ENCODE results near the gene DCT. TPM values are rescaled to one million over a fixed set of nuclear protein-coding genes. Genes with fewer than 3 reads are reported as not detected.

Gene DCT
- total RNA-seq, 1 donor from 2014 or later = not detected

DNA sequence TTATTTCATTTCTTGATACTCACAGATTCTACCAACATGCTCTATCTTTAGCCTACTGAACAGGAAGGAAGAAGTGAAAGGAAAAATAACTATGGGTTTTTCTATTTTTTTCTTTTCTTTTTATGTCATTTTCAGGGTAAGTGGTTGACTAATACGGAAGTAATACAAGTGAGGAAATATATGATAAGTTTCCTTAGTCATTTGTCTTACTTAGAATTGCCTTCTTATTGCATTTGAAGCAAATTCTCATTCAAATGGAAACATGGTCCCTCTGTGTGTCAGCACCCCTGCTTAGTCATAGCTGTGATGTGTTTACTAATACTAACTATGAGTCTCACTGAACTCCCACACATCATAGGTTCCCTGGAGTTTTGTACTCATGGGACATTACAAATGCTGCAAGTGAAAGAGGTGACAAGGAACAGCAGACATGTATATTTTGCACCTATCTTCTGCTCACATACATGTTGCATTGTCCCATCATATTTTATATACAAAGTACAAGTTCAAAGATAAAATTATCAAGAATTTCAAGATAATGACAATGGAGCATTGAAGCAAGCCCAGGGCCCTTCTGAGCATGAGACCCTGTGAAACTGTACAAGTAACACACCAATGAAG, 60.1 kb downstream of the DCT start:
- Mint-ChIP-seq H3K4me3 (no peak overlapping the region), H3K9me3 (peaks cover 8% of the 10 kb centered on the region), H3K4me1 (peaks cover 8% of the 10 kb centered on the region), H3K27ac (no peak overlapping the region), H3K27me3 (ENCODE audit: insufficient read depth, low read depth) (no peaks in the 10 kb centered on the region), H3K36me3 (no peaks in the 10 kb centered on the region)
- Histone ChIP-seq H3K79me2 (ENCODE audit: low read depth) (no peaks in the 10 kb centered on the region), H3K9me3 (ENCODE audit: low read depth) (peaks cover 3% of the 10 kb centered on the region), H4K20me1 (ENCODE audit: low read depth) (no peaks in the 10 kb centered on the region), H2AFZ (replicated peaks) (no peak overlapping the region), H3K9ac (no peak overlapping the region), H3K27me3 (no peaks in the 10 kb centered on the region), H3K4me2 (no peak overlapping the region), H3K4me1 (peaks cover 18% of the 10 kb centered on the region), H3K4me3 (no peak overlapping the region), H3K27ac (no peak overlapping the region), H3K36me3 (no peaks in the 10 kb centered on the region), H3F3A (ENCODE audit: low read depth) (peaks cover 15% of the 10 kb centered on the region)
- TF ChIP-seq EZH2phosphoT487 (IDR thresholded peaks at IDR 0.05) (no peak), EZH2 (IDR thresholded peaks at IDR 0.05) (no peak)
- TF ChIP-seq, protein P1, sequence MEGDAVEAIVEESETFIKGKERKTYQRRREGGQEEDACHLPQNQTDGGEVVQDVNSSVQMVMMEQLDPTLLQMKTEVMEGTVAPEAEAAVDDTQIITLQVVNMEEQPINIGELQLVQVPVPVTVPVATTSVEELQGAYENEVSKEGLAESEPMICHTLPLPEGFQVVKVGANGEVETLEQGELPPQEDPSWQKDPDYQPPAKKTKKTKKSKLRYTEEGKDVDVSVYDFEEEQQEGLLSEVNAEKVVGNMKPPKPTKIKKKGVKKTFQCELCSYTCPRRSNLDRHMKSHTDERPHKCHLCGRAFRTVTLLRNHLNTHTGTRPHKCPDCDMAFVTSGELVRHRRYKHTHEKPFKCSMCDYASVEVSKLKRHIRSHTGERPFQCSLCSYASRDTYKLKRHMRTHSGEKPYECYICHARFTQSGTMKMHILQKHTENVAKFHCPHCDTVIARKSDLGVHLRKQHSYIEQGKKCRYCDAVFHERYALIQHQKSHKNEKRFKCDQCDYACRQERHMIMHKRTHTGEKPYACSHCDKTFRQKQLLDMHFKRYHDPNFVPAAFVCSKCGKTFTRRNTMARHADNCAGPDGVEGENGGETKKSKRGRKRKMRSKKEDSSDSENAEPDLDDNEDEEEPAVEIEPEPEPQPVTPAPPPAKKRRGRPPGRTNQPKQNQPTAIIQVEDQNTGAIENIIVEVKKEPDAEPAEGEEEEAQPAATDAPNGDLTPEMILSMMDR (IDR thresholded peaks at IDR 0.05) = no peak
- no peak for DNase-seq (ENCODE audit: low spot score)

DNA sequence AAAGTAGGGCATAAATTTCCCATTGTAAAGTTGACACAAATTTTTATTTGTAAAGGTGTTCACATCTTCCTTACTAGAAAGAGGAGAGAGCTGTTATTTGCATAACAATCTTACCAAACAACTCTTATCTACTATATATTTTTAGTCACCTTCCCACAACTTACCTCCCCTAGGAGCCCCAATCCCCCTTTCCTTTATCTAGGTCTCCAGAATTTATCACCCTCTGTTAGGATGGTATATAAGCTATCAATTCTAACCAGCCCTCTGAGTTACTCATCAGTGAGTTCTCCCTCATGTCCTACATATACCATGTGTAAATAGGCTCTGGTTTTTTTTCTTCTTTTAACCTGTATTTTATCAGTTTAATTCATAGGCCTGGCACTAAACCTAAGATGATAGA, 62.2 kb downstream of the DCT start:
- Histone ChIP-seq H3K4me3 (no peak overlapping the region), H3K27me3 (no peaks in the 10 kb centered on the region), H4K20me1 (ENCODE audit: low read depth) (no peaks in the 10 kb centered on the region), H3K79me2 (ENCODE audit: low read depth) (no peaks in the 10 kb centered on the region), H2AFZ (replicated peaks) (no peak overlapping the region), H3F3A (ENCODE audit: low read depth) (peaks cover 15% of the 10 kb centered on the region), H3K4me1 (peaks cover 22% of the 10 kb centered on the region), H3K36me3 (no peaks in the 10 kb centered on the region), H3K9ac (no peak overlapping the region), H3K9me3 (ENCODE audit: low read depth) (peaks cover 3% of the 10 kb centered on the region), H3K4me2 (no peak overlapping the region), H3K27ac (no peak overlapping the region)
- no peak for DNase-seq (ENCODE audit: low spot score)
- TF ChIP-seq EZH2phosphoT487 (IDR thresholded peaks at IDR 0.05) (no peak), EZH2 (IDR thresholded peaks at IDR 0.05) (no peak)
- TF ChIP-seq, protein P1 (IDR thresholded peaks at IDR 0.05) = no peak
- Mint-ChIP-seq H3K27ac (no peak overlapping the region), H3K4me1 (peaks cover 15% of the 10 kb centered on the region), H3K9me3 (peaks cover 8% of the 10 kb centered on the region), H3K27me3 (ENCODE audit: insufficient read depth, low read depth) (no peaks in the 10 kb centered on the region), H3K36me3 (no peaks in the 10 kb centered on the region), H3K4me3 (no peak overlapping the region)

DNA sequence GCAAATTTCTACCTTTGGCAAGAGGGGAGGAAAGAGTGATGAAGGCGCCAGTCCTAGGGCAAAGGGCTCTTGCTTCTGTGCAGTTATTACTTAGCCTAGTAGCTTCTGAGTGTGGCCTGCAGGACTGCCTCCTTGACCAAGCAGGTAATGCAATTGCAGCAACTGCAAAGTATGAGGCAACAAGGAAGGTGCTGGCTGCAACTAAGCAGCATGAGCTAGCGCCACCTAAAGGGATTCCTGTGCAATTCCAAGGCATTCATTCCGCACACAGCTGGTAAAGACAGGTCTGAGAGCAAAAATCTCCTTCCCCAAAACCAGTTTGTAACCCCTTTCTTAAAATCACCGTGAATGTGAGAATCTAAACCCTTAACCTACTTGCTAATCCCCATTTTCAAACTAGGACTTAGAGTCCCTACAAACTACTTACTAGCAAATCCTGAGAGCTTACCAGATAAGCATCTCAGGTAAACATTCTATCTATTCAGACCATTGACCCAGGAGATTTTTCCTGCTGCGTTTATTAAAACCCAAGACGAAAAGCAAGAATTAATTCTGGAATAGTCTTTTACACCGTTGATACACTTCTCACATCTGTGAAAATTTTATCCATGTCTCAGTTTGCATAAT, 62.9 kb downstream of the DCT start:
- H3K27ac ChIP-seq = peak overlapping the region; percentile 26
- H3F3A ChIP-seq (ENCODE audit: low read depth) = peaks cover 15% of the 10 kb centered on the region
- Mint-ChIP-seq H3K4me3 (no peak overlapping the region), H3K27me3 (ENCODE audit: insufficient read depth, low read depth) (no peaks in the 10 kb centered on the region), H3K27ac (no peak overlapping the region), H3K9me3 (peaks cover 6% of the 10 kb centered on the region), H3K4me1 (peaks cover 22% of the 10 kb centered on the region), H3K36me3 (no peaks in the 10 kb centered on the region)
- H3K36me3 ChIP-seq = no peaks in the 10 kb centered on the region
- H3K4me3 ChIP-seq = peak overlapping the region; percentile 4
- no peak overlapping the region for H3K9ac ChIP-seq
- H3K9me3 ChIP-seq (ENCODE audit: low read depth) = peaks cover 3% of the 10 kb centered on the region
- TF ChIP-seq, protein P1 (IDR thresholded peaks at IDR 0.05) = peak; percentile 87
- no peak for TF ChIP-seq EZH2 (IDR thresholded peaks at IDR 0.05)
- no peak overlapping the region for H2AFZ ChIP-seq (replicated peaks)
- no peaks in the 10 kb centered on the region for H3K27me3 ChIP-seq
- peaks cover 22% of the 10 kb centered on the region for H3K4me1 ChIP-seq
- DNase-seq (ENCODE audit: low spot score) = peak; percentile 83
- no peaks in the 10 kb centered on the region for H3K79me2 ChIP-seq (ENCODE audit: low read depth)
- no peaks in the 10 kb centered on the region for H4K20me1 ChIP-seq (ENCODE audit: low read depth)
- peak overlapping the region; percentile 55 for H3K4me2 ChIP-seq

Data from neural progenitor cell (in vitro differentiated cells).